HG02610 (cell line): ENCODE measurements around the gene QRICH2.
"Not testable (repeated sequence)": the region's sequence is repeated elsewhere in the genome, so short reads cannot be mapped to it uniquely, and the experiment has no call there.

Experiments
- ATAC-seq: cut with Tn5 transposase; IDR thresholded peaks from one replicate; pipeline ENCODE4 v1.9.1; 2021; ENCODE audit warnings: mild to moderate bottlenecking, moderate library complexity; ENCODE audit not compliant: unreplicated experiment

The QRICH2 gene

DNA sequence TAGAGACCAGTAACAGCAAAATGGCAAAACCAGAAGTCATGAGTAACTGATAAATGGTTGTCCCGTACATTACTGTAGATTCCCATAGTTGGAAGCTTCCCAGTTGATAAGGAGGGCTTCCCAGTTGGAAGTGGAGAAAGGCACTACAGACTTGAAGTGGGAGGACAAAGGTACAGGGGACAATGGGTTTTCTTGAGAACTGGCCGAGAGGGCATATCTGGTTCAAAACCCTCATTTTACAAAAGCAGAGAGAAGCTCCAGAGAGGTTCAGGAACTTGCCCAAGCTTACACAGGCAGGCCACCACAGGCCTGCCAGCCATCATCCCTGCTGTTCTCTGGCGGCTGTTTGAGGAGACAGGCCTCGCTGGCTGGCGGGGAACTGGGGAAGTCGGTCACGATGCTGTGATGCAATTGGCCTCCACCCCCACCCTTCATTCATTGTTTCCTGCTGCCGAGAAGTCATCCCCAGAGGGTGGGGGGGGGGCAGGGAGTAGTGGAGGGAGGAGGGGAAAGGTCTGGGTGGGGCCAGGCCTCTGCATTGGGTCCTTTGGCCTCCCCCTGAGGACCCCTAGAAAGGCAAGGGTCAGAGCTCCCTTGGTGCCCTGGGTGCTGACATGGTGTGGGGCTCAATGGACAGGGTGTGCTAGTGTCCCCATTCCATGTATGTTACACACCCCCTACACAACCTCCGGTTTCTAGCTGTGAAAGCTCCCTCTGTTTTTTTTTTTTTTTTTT is 39.9 kb downstream of the QRICH2 start:
- no peak for ATAC-seq

DNA sequence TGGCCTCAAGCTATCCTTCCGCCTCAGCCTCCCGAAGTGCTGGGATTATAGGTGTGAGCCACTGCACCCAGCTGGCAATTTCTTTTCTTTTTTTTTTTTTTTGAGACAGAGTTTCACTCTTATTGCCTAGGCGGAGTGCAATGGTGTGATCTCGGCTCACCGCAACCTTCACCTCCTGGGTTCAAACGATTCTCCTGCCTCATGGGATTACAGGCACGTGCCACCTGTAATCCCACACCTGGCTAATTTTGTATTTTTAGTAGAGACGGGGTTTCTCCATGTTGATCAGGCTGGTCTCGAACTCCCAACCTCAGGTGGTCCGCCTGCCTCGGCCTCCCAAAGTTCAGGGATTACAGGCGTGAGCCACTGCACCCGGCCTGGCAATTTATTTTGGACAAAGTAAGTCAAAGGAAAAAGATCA is 40.5 kb downstream of the QRICH2 start:
- ATAC-seq = not testable (repeated sequence)

DNA sequence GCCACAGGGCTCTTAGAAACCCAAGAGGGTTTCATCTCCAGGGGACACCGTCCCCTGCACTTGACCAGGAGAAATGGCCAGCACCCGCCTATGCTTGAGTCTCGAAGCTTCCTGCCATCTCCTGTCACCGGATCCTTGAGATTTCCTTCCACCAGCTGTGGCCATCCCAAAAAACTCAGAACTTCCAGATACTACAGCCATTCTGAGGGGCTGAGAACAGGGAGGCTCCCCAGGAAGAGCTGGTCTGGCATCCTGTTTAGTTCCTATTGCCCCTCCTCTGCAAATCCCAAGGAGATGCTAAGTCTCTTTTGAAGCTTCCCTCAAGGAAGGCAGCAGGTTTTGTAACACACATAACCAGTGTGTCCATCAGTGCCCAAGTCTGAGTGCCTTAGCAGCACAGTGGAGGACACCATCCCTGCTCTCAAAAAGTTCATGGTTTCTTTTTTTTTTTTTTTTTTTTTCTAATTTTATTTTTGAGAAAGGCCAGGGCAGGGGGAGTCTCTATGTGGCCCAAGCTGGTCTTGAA is 41.0 kb downstream of the QRICH2 start:
- no peak for ATAC-seq

DNA sequence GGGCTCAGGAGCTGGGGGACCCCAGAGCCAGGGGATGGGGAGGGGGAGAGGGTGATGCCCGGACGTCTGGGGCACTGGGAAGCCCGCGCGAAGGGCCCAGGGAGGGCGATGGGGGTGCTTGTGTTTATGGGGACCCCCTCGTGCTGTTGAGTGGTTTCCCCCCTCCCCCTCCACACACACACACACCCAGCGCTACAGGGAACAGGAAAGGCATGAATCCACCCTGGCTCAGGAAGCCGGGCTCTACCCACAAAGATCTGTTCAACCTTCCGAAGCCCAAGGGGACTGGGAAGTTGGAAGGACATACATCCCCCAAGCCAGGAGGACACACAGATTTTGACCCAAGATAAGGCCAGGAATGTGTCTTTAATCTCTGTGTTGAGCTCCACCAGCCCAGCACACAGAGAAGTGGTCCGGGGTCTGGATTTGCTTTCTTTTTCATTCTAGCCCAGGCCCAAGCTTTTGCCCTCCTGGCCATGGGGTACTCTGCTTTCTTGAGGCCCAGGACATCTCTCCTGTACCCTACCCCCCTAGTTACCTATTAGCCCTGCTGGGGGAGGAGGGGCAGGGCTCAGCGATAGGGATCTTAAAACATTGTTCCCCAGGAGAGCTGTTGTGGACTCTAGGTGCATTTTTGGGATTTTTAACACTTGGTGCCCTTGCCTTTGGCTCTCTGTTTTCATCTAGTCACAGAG is 41.7 kb downstream of the QRICH2 start:
- no peak for ATAC-seq

DNA sequence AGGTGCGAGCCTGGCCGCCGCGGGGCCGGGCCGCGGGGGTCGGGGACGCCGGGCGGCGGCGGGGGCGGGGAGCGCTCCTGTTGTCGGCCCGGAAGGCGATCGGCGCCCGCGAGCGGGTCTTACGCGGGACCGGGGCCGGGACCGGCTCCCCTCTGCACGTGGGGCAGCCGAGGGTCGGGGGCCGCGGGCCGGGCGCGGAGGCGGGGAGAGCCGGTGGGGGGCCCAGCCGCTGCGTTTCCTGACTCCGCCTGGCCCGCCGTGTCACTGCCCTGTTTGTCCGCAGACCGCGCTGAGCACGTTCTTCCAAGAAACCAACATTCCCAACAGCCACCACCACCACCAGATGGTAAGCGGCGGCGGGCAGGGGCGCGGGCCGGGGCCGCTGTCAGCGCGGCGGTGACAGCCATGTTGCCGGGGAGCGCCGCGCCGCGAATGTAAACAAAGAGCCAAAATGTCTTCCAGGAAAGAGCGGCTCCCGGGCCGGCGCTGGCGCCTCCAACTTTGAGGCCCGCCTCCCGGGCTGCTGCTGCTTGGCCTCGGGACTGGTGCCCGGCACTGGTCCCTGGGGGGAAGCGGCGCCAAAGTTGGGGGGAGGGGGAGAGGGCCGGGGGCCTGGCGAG is 42.3 kb downstream of the QRICH2 start:
- no peak for ATAC-seq

DNA sequence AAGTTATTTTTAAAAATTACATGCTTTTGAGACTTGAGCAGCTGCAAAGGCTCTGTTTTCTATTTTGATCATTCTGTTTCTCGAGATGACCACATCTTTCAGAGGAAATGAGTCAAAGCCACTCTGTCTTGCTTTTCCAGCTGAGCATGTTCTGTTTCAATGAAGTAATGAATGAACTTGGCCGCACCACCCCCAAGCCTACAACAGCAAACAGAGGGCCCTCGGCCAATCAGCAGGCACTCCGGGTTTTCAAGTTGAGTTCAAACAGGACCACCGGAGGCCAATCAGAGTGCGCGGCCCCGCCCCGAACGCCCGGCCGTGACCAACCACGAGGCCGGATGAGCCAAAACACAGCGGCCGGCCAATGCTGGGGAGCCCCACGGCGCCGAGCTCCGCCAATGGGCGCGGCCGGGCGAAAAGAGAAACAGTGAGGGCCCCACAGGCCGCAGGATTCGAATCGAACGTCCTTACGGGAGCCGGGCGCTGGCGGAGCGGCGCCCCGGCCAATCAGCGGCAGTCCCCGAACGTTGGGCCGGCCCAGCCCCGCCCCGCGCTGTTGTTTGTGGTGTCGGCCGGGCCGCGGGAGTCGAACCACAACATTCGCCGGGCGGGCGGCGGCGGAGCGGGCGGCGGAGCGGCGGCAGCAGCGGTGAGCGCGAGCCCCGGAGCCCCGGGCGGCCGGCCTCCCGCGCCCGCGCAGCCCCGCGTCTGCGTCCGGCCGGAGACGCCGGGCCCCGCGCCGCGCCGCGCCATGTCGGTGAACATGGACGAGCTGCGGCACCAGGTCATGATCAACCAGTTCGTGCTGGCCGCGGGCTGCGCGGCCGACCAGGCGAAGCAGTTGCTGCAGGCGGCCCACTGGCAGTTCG is 43.1 kb downstream of the QRICH2 start, which contains the start of gene UBALD2:
UBALD2 (plus strand) TSS at position 594 of the 869 bp plus-strand sequence; CDS start at position 752, 158 bp downstream.
- ATAC-seq = peak; percentile 75

DNA sequence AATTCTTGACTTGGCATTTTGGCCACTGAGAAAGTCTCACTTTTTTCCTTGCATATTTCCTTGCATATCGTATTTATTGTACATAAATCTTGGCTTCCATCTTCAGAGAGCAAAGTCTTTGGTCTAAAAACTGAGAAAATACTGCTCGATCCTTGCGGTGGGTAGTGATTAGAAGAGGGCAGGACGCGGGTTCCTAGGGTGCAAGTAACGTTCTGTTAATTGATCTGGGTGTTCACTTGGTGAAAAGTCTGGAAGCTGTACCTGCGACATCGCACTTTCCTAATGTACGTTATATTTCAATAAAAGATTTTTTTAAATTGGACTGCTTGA is 43.7 kb downstream of the QRICH2 start:
- ATAC-seq = no peak

DNA sequence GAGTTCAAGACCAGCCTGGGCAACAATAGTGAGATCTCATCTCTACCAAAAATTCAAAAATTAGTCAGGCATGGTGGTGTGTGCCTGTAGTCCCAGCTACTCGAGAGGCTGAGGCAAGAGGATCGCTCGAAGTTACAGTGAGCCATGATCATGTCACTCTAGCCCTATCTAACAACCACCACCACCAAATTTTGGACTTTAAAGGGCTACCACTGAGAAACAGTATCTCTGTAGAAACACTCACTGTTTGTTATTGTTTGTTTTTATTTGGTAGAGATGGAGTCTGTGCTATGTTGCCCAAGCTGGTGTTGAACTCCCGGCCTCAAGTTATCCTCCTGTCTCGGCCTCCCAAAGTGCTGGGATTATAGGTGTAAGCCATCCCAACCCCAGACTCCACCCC is 44.2 kb downstream of the QRICH2 start:
- no peak for ATAC-seq

DNA sequence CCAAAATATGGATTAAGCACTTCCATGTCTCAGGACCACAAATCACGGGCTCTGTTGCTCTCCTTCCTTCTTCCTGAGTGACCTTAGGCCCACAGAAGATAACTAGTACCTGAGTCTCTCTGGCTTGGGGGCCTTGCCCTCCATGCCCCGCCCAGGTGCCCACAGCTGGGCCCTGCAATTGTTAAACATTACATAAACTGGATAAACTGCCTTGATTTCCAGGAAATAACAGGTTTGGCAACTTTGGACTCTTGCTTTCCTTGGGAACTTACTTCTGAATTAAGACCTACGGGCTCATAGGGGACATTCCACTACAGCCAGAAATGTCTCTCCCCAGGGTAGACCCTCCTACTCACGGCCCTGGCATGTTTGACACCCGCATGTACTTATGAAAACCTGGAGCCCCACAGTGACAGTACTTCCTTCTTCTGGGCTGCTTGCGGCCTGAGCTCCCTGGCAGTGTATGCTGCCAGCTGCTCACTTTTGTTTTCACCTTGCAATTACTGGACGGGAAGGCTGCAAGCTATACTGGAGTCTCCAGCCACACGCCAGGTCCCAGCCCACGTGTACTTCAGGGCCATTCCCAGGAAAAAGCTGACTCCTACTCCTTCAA is 45.2 kb downstream of the QRICH2 start:
- no peak for ATAC-seq

DNA sequence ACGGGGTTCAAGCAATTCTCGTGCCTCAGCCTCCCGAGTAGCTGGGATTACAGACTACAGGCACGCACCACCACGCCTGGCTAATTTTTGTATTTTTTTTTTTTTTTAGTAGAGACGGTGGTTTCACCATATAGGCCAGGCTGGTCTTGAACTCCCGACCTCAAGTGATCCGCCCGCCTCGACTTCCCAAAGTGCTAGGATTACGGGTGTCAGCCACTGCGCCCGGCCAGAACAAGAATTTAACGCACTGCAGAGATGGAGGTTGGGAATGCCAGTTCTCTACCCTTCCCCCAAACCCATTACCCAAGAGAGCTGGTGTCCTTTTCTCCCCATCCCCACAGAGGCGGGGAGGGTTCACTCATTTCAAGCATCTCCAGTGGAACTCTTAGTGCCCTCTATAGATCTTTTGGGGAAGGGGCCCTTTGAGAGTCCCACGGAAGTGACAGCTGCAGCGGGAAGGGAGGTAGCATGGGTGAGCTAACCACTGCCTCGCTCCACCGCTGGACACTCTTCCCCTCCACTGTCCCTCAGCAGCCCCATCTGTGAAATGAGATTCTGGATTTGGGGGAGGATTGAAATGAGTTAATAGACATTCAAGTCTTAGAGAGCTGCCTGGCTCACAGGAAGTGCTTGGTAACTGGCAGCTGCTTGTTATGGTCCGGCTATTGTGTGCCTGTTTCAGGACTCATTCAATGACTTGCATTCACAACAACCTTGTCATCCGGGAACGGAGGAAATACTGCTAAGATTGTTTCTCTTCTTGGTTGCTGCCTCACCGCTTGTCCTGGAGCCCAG is 46.5 kb downstream of the QRICH2 start:
- no peak for ATAC-seq

DNA sequence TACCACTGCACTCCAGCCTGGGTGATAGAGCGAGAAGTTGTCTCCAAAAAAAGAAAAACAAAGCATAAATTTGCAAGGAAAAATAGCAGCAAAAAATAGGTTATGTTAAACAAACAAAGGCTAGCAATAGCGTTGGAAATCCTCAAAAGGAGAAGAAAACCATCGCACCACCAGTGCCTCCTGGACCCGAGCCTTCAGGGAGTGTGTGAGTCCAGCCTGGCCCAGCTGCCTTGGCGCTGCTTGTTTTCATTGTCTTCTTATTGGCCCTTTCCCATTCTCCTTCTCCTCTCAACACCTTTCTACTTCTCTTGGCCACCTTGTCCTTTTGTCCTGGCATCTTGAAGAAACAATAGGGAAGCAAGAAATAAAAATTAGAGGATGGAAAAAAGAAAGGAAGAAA is 47.4 kb downstream of the QRICH2 start:
- no peak for ATAC-seq

DNA sequence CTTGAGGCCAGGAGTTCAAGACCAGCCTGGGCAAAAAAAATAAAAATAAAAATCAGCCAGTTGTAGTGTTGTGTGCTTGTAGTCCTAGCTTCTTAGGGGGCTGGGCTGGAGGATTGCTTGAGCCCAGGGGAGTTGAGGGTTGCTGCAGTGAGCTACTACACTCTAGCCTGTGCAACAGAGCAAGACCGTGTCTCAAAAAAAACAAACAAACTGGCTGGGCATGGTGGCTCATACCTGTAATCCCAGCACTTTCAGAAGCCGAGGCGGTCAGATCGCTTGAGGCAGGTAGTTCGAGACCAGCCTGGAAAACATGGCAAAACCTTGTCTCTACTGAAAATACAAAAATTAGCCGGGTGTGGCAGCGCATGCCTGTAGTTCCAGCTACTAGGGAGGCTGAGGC is 47.9 kb downstream of the QRICH2 start:
- no peak for ATAC-seq

DNA sequence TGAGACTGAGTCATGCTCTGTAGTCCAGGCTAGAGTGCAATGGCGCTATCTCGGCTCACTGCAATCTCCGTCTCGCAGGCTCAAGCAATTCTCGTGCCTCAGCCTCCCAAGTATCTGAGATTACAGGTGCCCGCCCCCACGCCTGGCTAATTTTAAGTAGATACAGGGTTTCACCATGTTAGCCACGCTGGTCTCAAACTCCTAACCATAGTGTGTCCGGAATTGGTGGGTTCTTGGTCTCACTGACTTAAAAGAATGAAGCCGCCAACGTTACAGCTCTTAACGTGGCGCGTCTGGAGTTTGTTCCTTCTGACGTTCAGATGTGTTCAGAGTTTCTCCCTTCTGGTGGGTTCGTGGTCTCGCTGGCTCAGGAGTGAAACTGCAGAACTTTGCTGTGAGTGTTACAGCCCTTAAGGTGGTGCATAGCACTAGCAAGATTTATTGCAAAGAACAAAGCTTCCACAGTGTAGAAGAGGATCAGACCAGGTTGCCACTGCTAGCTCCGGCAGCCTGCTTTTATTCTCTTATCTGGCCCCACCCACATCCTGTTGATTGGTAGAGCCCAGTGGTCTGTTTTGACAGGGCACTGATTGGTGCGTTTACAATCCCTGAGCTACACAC is 51.5 kb downstream of the QRICH2 start:
- ATAC-seq = not testable (repeated sequence)

DNA sequence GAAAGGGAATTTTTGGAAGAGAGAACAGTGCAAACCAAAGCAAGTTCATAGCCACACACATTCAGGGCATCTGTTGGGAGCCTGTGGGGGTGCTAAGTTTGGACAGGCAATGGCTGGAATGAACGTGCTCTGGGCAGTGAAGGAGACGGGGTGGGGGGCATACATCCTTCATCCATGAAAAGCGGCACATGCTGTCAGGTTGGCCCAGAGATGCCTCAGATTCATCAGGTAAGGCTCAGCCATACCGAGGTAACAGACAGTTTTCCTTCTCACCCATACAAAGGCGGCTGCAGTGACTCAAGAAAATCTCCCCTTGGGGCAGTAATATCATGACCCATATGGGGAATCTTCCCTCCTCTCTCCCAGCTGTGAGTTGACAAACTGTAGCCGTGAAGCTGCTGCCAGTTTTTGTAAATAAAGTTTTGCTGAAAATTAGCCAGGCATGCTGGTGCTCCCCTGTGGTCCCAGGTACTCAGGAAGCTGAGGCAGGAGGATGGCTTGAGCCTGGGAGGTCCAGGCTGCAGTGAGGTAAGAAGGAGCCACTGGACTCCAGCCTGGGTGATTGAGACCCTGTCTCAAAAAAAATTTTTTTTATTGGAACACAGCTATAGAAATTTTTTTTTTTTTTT is 52.2 kb downstream of the QRICH2 start:
- ATAC-seq = no peak

DNA sequence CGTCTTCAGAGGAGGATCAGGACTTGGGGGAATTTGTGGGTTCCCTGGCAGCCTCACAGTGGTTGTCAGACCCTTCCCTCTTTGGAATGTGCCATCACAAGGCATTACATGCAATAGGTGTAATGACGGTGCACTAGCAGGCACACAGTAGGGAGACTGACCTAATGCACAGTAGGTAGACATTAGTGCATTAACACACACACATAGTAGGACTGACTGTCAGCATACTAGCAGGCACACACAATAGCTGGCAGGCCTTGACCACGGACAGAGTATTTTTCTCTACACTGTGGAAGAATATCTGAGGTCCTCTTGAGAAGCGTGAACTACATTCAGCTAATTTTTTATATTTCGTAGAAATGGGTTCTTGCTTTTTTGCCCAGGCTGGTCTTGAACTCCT is 53.8 kb downstream of the QRICH2 start:
- no peak for ATAC-seq

DNA sequence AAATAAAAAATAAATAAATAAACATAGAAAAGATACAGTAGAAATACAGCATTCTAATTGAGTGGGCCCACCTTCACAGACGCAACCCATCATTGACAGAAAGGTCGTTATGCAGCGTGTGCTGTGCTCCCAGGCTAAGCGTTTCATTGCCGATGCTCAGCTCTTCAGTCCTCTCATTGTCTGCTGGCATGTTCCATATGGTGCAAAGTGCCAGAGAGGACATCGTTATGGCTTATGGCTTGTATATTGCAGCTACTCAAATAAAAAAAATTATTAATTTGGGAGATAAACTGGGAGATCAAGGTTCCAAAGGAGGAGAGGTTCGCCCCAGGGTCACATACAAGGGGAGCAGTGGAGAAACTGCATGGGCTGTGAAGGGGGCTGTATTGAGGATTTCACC is 54.2 kb downstream of the QRICH2 start:
- ATAC-seq = no peak

DNA sequence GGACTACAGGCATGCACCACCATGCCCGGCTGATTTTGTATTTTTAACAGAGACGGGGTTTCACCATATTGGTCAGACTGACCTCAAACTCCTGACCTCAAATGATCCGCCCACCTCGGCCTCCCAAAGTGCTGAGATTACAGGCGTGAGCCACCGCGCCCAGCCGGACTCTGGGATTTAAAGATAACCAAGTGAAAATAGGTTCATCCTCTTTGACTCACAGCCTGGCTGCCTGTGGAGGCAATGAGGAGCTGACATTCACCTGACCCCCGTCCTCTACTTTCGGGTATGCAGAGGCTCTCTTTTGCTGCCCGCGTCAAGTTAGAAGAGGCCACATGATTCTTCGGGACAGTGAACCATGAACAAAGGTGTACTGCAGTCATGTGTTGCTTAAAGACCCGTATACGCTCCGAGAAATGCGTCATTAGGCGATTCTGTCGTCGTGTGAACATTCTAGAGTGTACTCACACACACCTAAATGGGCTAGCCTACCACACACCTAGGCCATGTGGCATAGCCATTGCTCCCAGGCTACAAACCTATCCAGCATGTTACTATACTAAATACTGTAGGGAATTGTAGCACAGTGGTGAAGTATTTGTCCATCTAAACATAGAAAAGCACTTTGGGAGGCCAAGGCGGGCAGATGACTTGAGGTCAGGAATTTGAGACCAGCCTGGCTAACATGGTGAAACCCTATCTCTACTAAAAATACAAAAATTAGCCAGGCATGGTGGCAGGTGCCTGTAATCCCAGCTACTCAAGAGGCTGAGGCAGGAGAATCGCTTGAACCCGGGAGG is 54.9 kb downstream of the QRICH2 start:
- ATAC-seq = not testable (repeated sequence)
